ENCODE results near the gene RASGRP1. TPM values are rescaled to one million over a fixed set of nuclear protein-coding genes. Genes with fewer than 3 reads are reported as not detected.
A peak's percentile ranks its signal among the peaks of the same experiment; 100 is the strongest.

Gene RASGRP1
- total RNA-seq, 1 experiment from 2014 or later = 1.1 TPM

- no peak for DNase-seq (ENCODE audit: low read depth)
Observed at GRCh38 chr15:38576261-38576660, 11.6 kb upstream of the RASGRP1 start.

GRCh38 chr15:38565287-38565670 lies 665 bp upstream of the RASGRP1 start:
- DNase-seq (ENCODE audit: low read depth) = no peak

- DNase-seq (ENCODE audit: low read depth) = peak; percentile 51
Observed at GRCh38 chr15:38563723-38564519, 693 bp downstream of the RASGRP1 start.

- no peak for DNase-seq (ENCODE audit: low read depth)
Observed at GRCh38 chr15:38562278-38562677, 2.3 kb downstream of the RASGRP1 start.

- DNase-seq (ENCODE audit: low read depth) = no peak
Observed at GRCh38 chr15:38560456-38560926, 4.1 kb downstream of the RASGRP1 start.

GRCh38 chr15:38559636-38560307 lies 4.8 kb downstream of the RASGRP1 start:
- DNase-seq (ENCODE audit: low read depth) = no peak

- no peak for DNase-seq (ENCODE audit: low read depth)
Observed at GRCh38 chr15:38559131-38559530, 5.5 kb downstream of the RASGRP1 start.

GRCh38 chr15:38558372-38559059 lies 6.1 kb downstream of the RASGRP1 start:
- no peak for DNase-seq (ENCODE audit: low read depth)

- no peak for DNase-seq (ENCODE audit: low read depth)
Observed at GRCh38 chr15:38557921-38558320, 6.7 kb downstream of the RASGRP1 start.

- no peak for DNase-seq (ENCODE audit: low read depth)
Observed at GRCh38 chr15:38555686-38556334, 8.8 kb downstream of the RASGRP1 start.

- peak; percentile 19 for DNase-seq (ENCODE audit: low read depth)
Observed at GRCh38 chr15:38554354-38554753, 10.3 kb downstream of the RASGRP1 start.

- DNase-seq (ENCODE audit: low read depth) = no peak
Observed at GRCh38 chr15:38553071-38553470, 11.5 kb downstream of the RASGRP1 start.

- DNase-seq (ENCODE audit: low read depth) = no peak
Observed at GRCh38 chr15:38551720-38552648, 12.6 kb downstream of the RASGRP1 start.

GRCh38 chr15:38549222-38549621 lies 15.4 kb downstream of the RASGRP1 start:
- no peak for DNase-seq (ENCODE audit: low read depth)

GRCh38 chr15:38547255-38547997 lies 17.2 kb downstream of the RASGRP1 start:
- peak; percentile 36 for DNase-seq (ENCODE audit: low read depth)

- DNase-seq (ENCODE audit: low read depth) = no peak
Observed at GRCh38 chr15:38545179-38545578, 19.4 kb downstream of the RASGRP1 start.

- no peak for DNase-seq (ENCODE audit: low read depth)
Observed at GRCh38 chr15:38541026-38541425, 23.6 kb downstream of the RASGRP1 start.

- no peak for DNase-seq (ENCODE audit: low read depth)
Observed at GRCh38 chr15:38540510-38540909, 24.1 kb downstream of the RASGRP1 start.

- no peak for DNase-seq (ENCODE audit: low read depth)
Observed at GRCh38 chr15:38539008-38539343, 25.6 kb downstream of the RASGRP1 start.

GRCh38 chr15:38538328-38539007 lies 26.1 kb downstream of the RASGRP1 start:
- no peak for DNase-seq (ENCODE audit: low read depth)
